Tibial nerve (tissue), 4 donors: Measurements from ENCODE around the gene PGBD5. TPM values are rescaled to one million over a fixed set of nuclear protein-coding genes. Genes with fewer than 3 reads are reported as not detected.

ENCODE experiments used
- DNase-seq, 2 donors: peaks; one replicate each; pipeline ENCODE4 v3.0.0-alpha.2; 2019; ENCODE audit warnings: low spot score in 2 of 2
- H3K27ac ChIP-seq, 4 donors: fragments of 200-600 bp; sonication (generic) in 3 of 4; one replicate each; pipeline ENCODE4 v1.5.1; 2017 to 2019; ENCODE audit warnings: mild to moderate bottlenecking in 1 of 4
- H3K27me3 ChIP-seq, 2 donors: fragments of 200-600 bp; sonication (generic) in 1 of 2; one replicate each; pipeline versions ENCODE4 v1.5.1 to v1.6.0; 2017 to 2019
- H3K36me3 ChIP-seq, 3 donors: fragments of 200-600 bp; sonication (generic); one replicate each; pipeline ENCODE4 v1.5.1; 2018 to 2019
- H3K4me1 ChIP-seq, 4 donors: fragments of 200-600 bp; sonication (generic) in 3 of 4; one replicate each; pipeline ENCODE4 v1.5.1; 2017 to 2019
- H3K4me3 ChIP-seq, 4 donors: fragments of 200-600 bp; sonication (generic) in 3 of 4; one replicate each; pipeline ENCODE4 v1.5.1; 2017 to 2019; ENCODE audit warnings: mild to moderate bottlenecking in 1 of 4, moderate library complexity in 1 of 4
- H3K9me3 ChIP-seq, 4 donors: fragments of 200-600 bp; sonication (generic) in 3 of 4; one replicate each; pipeline ENCODE4 v1.5.1; 2017 to 2019
- CTCF ChIP-seq, 5 experiments: fragments of 200-600 bp in 3 of 5; fragments of 450-650 bp in 2 of 5; sonication (generic) in 3 of 5; IDR thresholded peaks; one replicate each; pipeline ENCODE4 v1.5.1; 2016 to 2019; ENCODE audit warnings: antibody characterized with exemption in 5 of 5, mild to moderate bottlenecking in 3 of 5, moderate library complexity in 2 of 5
- EP300 ChIP-seq, 2 donors: sonication (generic); formaldehyde crosslinking; IDR thresholded peaks; one replicate each; pipeline ENCODE4 v1.6.1; 2017; ENCODE audit warnings: antibody characterized with exemption in 2 of 2, mild to moderate bottlenecking in 1 of 2
- POLR2A ChIP-seq, 2 donors: fragments of 450-650 bp; IDR thresholded peaks; one replicate each; pipeline ENCODE4 v1.6.1; 2017; ENCODE audit warnings: antibody characterized with exemption in 2 of 2, mild to moderate bottlenecking in 2 of 2, moderate library complexity in 2 of 2
- WGBS, 2 donors: methylation state at CpG; one replicate each; pipeline ENCODE4 v1.1.5; 2018; 5-methylcytosine and 5-hydroxymethylcytosine counted together
- total RNA-seq, 4 donors: library from RNA; depleted of rRNA; stranded (reverse); fragments of >200 nt; gene quantifications; one replicate each; pipeline ENCODE4 v1.1.0, GENCODE V29; 2016

PGBD5 gene
- total RNA-seq, 4 donors from 2014 or later, result 1.4 to 5.1 (median 2.2) TPM

DNA sequence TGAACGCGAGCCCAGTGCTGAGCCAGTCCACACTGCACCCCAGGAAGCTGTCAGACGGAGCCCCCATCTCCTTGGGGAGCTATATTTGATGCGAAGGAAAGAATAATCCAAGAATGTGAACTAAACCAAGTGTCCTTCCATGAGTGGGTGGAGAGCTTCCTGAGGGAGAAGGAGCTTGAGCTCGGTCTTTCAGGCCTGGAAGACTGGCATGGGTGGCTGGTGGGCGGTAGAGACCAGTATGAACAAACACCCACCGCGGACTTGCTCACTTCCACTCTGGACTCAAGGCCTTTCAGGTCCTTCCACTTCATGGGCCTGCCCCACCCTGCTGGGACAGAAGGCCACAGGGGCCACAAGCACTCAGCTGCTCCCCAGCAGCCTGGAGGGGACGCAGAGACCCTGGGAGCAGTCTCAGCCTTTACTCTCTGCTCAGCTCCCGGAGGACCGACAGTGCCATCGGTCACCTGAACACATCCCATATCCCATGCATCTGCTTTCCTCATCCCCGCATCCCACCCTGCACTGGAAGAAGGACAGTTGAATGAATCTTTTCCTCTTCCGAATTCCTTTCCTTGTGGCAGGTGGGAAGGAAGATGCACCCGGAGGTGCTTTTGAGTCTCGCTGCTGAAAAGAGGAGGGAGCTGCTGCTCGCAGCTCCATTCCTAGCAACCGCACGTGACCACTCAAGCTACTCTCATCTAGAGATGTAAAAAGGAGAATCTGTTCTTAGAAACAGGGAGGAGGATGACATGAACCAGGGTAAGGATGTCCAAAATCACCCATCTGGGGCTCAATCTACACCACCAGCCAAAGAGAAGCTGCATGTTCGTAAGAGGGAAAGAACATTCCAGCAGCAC, 92.3 kb downstream of the PGBD5 start:
- no peaks in the 10 kb centered on the region for H3K36me3 ChIP-seq

GRCh38 chr1:230332575-230333066, 93.5 kb downstream of the PGBD5 start:
- 82 to 88% methylated on average over 27 to 29 of the region's 29 CpGs for WGBS, 2 donors
- Histone ChIP-seq H3K9me3 (no peaks in the 10 kb centered on the region), H3K27me3 (no peaks in the 10 kb centered on the region), H3K4me3 (no peak overlapping the region), H3K4me1 (no peaks in the 10 kb centered on the region), H3K27ac (no peak overlapping the region), H3K36me3 (no peaks in the 10 kb centered on the region)
- DNase-seq, result no peak
- TF ChIP-seq POLR2A (IDR thresholded peaks at IDR 0.05) (no peak), CTCF (IDR thresholded peaks at IDR 0.05) (no peak), EP300 (IDR thresholded peaks at IDR 0.05) (no peak)

More for the DNA sequence above, 92.3 kb downstream of the PGBD5 start:
- Histone ChIP-seq H3K9me3 (no peaks in the 10 kb centered on the region), H3K4me1 (no peaks in the 10 kb centered on the region), H3K27ac (no peak overlapping the region), H3K27me3 (no peaks in the 10 kb centered on the region), H3K4me3 (no peak overlapping the region)
- WGBS, 2 donors, result 82% methylated on average over 20 of the region's 20 CpGs
- no peak for TF ChIP-seq CTCF (IDR thresholded peaks at IDR 0.05)
- no peak for TF ChIP-seq EP300 (IDR thresholded peaks at IDR 0.05)
- TF ChIP-seq POLR2A (IDR thresholded peaks at IDR 0.05), result no peak
- no peak for DNase-seq

- no peak for DNase-seq
- H3K36me3 ChIP-seq, result no peaks in the 10 kb centered on the region
- TF ChIP-seq EP300 (IDR thresholded peaks at IDR 0.05) (no peak), POLR2A (IDR thresholded peaks at IDR 0.05) (no peak), CTCF (IDR thresholded peaks at IDR 0.05) (no peak)
- H3K4me1 ChIP-seq, result no peaks in the 10 kb centered on the region
- H3K4me3 ChIP-seq, result no peak overlapping the region
- 62 to 65% methylated on average over 8 of the region's 8 CpGs for WGBS, 2 donors
- no peaks in the 10 kb centered on the region for H3K27me3 ChIP-seq
- no peak overlapping the region for H3K27ac ChIP-seq
- no peaks in the 10 kb centered on the region for H3K9me3 ChIP-seq
Observed at GRCh38 chr1:230332061-230332460, 94.1 kb downstream of the PGBD5 start.

- no peak for DNase-seq
Observed at GRCh38 chr1:230330157-230330556, 96.0 kb downstream of the PGBD5 start.

More at GRCh38 chr1:230330157-230330556, 96.0 kb downstream of the PGBD5 start:
- Histone ChIP-seq H3K27me3 (no peaks in the 10 kb centered on the region), H3K27ac (no peak overlapping the region), H3K4me3 (no peak overlapping the region), H3K36me3 (no peaks in the 10 kb centered on the region), H3K9me3 (no peaks in the 10 kb centered on the region), H3K4me1 (no peaks in the 10 kb centered on the region)
- WGBS, 2 donors, result 91 to 92% methylated on average over 7 of the region's 7 CpGs
- TF ChIP-seq POLR2A (IDR thresholded peaks at IDR 0.05), result no peak
- no peak for TF ChIP-seq CTCF (IDR thresholded peaks at IDR 0.05)
- TF ChIP-seq EP300 (IDR thresholded peaks at IDR 0.05), result no peak
